Psoas muscle (tissue), 8 donors: Measurements from ENCODE around the gene ANKRD49. TPM values are rescaled to one million over a fixed set of nuclear protein-coding genes. Genes with fewer than 3 reads are reported as not detected.

Experiments used
- ATAC-seq, 4 donors: fragments of 200-7000 bp; cut with Tn5 transposase; one replicate each; pipeline ENCODE4 v1.9.1; 2020; ENCODE audit warnings: moderate library complexity in 3 of 4, mild to moderate bottlenecking in 2 of 4
- DNase-seq, 2 donors: peaks; one replicate each; pipeline ENCODE4 v3.0.0-alpha.2; 2020
- H3K27ac ChIP-seq: fragments of 200-600 bp; one replicate; pipeline ENCODE4 v1.8.0; 2022
- H3K27me3 ChIP-seq, 3 donors: fragments of 200-600 bp in 1 of 3; one replicate each; pipeline versions ENCODE4 v1.6.1 to v1.8.0; 2013 to 2022; ENCODE audit warnings: low read length in 2 of 3, mild to moderate bottlenecking in 2 of 3, moderate library complexity in 1 of 3; ENCODE audit not compliant: insufficient read depth in 3 of 3
- H3K36me3 ChIP-seq, 2 donors: fragments of 200-600 bp in 1 of 2; one replicate each; pipeline versions ENCODE4 v1.6.1 to v1.8.0; 2013 to 2022; ENCODE audit warnings: low read depth in 1 of 2, mild to moderate bottlenecking in 1 of 2, moderate library complexity in 1 of 2; ENCODE audit not compliant: insufficient read depth in 1 of 2
- H3K4me1 ChIP-seq: fragments of 200-600 bp; one replicate; pipeline ENCODE4 v1.8.0; 2022
- H3K4me3 ChIP-seq: fragments of 200-600 bp; one replicate; pipeline ENCODE4 v1.8.0; 2022; ENCODE audit warnings: mild to moderate bottlenecking
- H3K9me3 ChIP-seq: fragments of 200-600 bp; one replicate; pipeline ENCODE4 v1.8.0; 2022
- WGBS, 3 donors: extraction: QIAGEN DNeasy Blood & Tissue Kit; methylation state at CpG; one replicate each; pipeline versions ENCODE4 v1.1.6 to v1.1.7; 2013; 5-methylcytosine and 5-hydroxymethylcytosine counted together
- intact Hi-C, 2 donors: fragments of 100-400 bp; cut with DNase I; formaldehyde crosslinking; loops; one replicate each; pipeline versions ENCODE4 v1.11.0 to v1.14.2; 2022
- polyA plus RNA-seq, 3 donors: library from polyadenylated mRNA; stranded (reverse); fragments of 200-250 nt; gene quantifications; one replicate each; pipeline ENCODE4 v1.2.3, GENCODE V29; 2013
- total RNA-seq, 4 donors: library from RNA; stranded (reverse); fragmentation: NEBNext Ultra II Directional in 2 of 4; extraction: Animal tissue kit (Norgen Biotek cat#: 25700) in 2 of 4; gene quantifications; one replicate each; pipeline versions ENCODE4 v1.2.1 to v1.2.4, GENCODE V29; 2021 to 2023
- TF ChIP-seq, protein P1 (sequence below): fragments of 200-600 bp; IDR thresholded peaks from one replicate; pipeline ENCODE4 v1.8.0; 2022; ENCODE audit warnings: antibody characterized with exemption
- donor health status: healthy with polysubstance abuse.
- donor health status: DM: no; HTN: no; CAD: no; lungs with moderate emphysema.
- donor health status: Bipolar disorder and iron deficiency.
- donor health status: healthy.
- donor health status: DM: yes; HTN: yes; CAD: no.
- donor health status: DM: no; HTN: no; CAD: no.
- donor health status: DM: no; HTN: no; CAD: no.
- donor health status: DM: yes; HTN: yes; CAD: no.

ANKRD49 gene
- total and polyA plus RNA-seq, 7 donors, result 5.4 to 37.9 (median 9.7) TPM

DNA sequence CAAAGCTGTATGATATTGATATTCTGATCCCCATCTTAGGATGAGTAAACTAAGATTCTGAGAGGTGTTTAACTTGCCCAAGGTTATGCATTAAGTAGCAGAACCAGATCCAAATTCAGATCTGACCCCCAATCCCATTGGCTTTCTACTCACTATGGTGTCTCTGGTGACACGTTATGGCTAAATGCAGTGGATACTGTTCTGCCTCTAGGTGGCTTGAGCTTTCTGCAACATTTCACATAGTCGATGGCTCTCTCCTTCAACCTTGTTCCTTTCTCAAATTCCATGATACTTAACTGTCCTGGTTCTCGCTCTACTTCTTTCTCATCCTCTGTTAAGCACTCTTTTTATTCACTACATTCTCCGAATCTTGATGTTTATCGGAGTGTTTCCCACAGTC is 27.9 kb downstream of the ANKRD49 start:
- Histone ChIP-seq H3K4me3 (no peak overlapping the region), H3K27me3 (no peaks in the 10 kb centered on the region), H3K27ac (no peak overlapping the region), H3K9me3 (no peaks in the 10 kb centered on the region), H3K4me1 (no peaks in the 10 kb centered on the region), H3K36me3 (no peaks in the 10 kb centered on the region)
- TF ChIP-seq, protein P1, sequence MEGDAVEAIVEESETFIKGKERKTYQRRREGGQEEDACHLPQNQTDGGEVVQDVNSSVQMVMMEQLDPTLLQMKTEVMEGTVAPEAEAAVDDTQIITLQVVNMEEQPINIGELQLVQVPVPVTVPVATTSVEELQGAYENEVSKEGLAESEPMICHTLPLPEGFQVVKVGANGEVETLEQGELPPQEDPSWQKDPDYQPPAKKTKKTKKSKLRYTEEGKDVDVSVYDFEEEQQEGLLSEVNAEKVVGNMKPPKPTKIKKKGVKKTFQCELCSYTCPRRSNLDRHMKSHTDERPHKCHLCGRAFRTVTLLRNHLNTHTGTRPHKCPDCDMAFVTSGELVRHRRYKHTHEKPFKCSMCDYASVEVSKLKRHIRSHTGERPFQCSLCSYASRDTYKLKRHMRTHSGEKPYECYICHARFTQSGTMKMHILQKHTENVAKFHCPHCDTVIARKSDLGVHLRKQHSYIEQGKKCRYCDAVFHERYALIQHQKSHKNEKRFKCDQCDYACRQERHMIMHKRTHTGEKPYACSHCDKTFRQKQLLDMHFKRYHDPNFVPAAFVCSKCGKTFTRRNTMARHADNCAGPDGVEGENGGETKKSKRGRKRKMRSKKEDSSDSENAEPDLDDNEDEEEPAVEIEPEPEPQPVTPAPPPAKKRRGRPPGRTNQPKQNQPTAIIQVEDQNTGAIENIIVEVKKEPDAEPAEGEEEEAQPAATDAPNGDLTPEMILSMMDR, result no peak
- ATAC-seq, result no peak
- intact Hi-C loops, result loop anchor here (2.0 to 5.0 kb wide), 4 partner anchors 41 to 81 kb away; no protein-coding TSS in a partner anchor
- DNase-seq, result no peak
- WGBS, 3 donors, result 48 to 62% (median 54%) methylated on average over 5 of the region's 5 CpGs

DNA sequence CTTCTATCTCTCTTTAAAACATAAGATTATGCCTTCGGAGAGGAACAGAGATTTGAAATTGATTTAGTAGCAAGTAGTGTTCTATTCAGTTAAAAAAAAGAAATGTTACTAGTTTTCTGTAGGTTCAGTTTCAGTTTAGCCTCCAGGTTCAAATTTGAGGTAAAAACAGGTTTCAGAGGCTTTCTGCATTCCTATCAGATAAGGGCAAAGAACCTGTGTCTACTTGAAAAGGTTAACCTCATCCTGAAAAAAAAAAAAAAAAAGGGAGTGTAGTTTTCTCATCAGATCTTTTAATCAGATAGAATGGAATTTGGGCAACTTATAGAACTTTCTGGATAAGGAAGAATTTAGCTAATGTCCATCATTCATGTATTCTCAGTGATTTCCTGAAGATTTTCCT is 30.6 kb downstream of the ANKRD49 start:
- Histone ChIP-seq H3K27ac (no peak overlapping the region), H3K4me3 (no peak overlapping the region)
- intact Hi-C loops, result loop anchor here in 1 of 2 donors (5.0 kb wide), 2 partner anchors 38 to 78 kb away; no protein-coding TSS in a partner anchor

DNA sequence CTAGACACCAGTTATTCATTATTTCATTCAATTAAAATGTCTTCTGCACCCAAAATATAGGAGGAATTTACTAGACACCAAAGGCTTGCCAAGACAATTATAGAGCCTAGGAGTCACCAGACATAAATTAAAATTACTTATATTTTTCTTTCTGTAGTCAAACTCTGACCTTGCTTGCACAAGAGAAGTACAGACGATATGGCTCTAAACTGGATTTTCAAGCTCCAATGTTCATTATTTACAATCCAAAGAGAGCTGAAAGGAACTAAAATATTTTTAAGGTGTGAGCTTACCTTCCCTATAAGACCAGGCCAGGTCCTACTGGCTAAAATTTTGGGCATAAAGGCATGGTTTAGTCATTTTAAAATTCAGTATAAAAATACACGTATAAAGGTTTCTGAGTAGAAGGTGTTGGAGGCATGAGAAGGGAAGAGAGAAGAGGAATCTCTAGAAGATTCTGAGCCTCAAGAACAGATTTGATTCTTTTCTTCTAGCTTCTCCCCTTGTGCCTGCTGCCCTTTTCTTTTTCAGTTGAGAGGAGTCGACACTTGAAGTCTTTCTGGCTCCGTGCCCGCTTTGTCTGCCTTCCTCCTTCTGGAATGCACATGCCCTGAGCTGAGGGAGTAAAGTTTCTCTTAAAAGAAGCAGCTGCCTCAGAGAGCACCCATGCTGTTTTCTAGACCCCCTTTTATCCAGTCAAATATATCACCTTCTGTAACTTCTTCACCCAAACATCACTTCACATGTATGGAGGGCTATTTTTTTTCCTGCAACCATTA is 32.0 kb downstream of the ANKRD49 start:
- 37 to 41% (median 37%) methylated on average over 5 of the region's 5 CpGs for WGBS, 3 donors
- TF ChIP-seq, protein P1, result no peak
- ATAC-seq (no peak), DNase-seq (peak; percentile 40 to 65)
- Histone ChIP-seq H3K4me1 (no peaks in the 10 kb centered on the region), H3K9me3 (no peaks in the 10 kb centered on the region), H3K4me3 (no peak overlapping the region), H3K36me3 (no peaks in the 10 kb centered on the region), H3K27me3 (no peaks in the 10 kb centered on the region), H3K27ac (no peak overlapping the region)
- intact Hi-C loops, result no loop called here

More for the DNA sequence above, 30.6 kb downstream of the ANKRD49 start:
- ATAC-seq (no peak), DNase-seq (no peak)
- TF ChIP-seq, protein P1, result no peak
- Histone ChIP-seq H3K27me3 (no peaks in the 10 kb centered on the region), H3K4me1 (no peaks in the 10 kb centered on the region), H3K9me3 (no peaks in the 10 kb centered on the region), H3K36me3 (no peaks in the 10 kb centered on the region)
- WGBS, 3 donors, result 85 to 100% (median 96%) methylated on average over 1 of the region's 1 CpG

DNA sequence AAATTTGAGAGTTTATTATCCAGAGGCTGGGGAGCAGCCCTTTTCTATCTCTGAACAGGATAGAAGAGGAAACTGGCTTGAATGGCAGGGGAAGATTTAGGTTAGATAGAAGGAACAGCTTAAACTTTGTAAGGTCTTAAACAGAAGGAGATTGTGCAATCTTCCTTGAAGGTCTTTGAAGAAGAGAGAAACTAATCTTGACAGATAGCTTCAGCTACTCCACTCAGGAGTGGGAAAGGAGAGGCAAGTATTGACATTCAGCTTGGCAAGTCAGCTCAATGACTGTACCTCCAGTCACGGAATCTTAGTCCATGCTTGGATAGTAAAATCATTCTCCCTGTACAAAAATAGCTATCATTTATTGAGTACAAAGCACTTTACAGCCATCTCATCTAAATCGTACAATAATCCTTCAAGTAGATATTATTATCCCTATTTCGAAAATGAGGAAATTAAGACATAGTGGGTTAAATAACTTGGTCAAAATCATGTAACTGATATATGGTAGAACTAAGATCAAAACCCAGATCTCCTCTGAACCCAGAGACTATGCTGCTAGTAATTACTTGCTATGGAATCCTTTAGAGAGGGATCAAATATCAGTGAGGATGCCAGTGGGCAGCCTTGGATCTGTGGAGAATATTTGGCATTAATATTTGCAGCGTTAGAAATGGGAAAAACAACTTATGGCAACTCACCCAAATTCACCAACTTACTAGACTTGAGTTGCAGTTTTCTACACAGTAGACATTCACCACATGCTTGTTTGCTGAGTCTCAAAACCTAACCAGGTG is 33.1 kb downstream of the ANKRD49 start:
- DNase-seq, result no peak
- TF ChIP-seq, protein P1, result no peak
- Histone ChIP-seq H3K4me3 (no peak overlapping the region), H3K9me3 (no peaks in the 10 kb centered on the region), H3K4me1 (no peaks in the 10 kb centered on the region), H3K27me3 (no peaks in the 10 kb centered on the region), H3K27ac (no peak overlapping the region), H3K36me3 (no peaks in the 10 kb centered on the region)
- no peak for ATAC-seq
- intact Hi-C loops, result no loop called here
- WGBS, 3 donors, result 46 to 48% (median 48%) methylated on average over 4 of the region's 4 CpGs
